ENCODE results near the gene DNAJC6.
"Not testable (repeated sequence)": the region's sequence is repeated elsewhere in the genome, so short reads cannot be mapped to it uniquely, and the experiment has no call there.

The DNAJC6 gene

DNA sequence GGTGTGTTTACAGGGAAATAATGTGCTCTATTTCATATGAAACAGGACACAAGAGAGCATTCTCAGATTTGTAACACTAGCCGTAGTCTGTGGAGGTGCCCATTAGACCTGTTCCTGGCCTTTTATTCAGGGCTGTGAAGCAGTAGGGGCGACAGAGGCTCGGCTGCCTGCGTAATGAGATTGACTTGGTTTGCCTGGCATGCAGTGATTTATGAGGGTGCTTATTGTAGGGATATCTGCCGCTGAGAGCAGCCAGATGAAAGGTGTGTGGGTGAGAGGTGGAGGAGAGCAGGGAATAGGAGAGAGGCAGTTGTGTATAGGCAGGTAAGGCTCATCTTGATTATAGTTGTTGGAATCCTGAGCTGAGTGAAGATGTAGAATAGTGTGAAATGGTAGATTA lies 51.3 kb downstream of the DNAJC6 start:
- no peak for DNase-seq

DNA sequence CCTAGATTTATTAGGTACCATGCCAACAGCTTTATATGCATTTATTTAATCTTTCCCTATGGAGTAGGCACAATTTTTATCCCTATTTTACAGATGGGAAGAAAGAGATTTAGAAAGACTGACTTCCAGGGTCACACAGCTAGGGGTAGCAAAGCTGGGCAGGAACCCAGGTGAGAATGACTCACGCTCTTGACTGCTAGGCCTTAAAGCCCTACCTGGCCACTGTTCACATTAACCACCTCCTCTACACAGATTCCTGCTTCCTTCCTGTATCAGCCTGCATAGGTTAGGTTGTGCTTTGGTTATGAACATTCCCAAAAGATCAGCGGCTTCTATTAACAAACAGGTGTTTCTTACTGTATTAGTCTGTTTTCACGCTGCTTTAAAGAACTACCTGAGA lies 53.2 kb downstream of the DNAJC6 start:
- no peak for DNase-seq

DNA sequence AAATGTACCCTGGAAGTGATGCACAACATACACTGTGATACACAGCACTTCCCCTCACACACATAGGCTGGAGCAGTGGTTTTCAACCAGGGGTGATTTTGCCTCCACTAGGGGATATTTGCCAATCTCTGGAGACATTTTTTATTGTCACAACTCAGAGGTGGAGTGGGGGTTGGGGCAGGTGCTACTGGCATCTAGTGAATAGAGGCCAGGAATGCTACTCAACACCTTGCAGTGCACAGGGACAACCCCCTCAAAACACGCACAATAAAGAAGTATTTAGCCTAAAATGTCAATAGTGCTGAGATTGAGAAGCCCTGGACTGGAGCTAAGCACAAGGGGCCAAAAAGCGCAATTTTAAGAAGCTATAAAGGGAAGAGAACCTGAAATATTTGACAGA lies 54.1 kb downstream of the DNAJC6 start:
- DNase-seq, result no peak

DNA sequence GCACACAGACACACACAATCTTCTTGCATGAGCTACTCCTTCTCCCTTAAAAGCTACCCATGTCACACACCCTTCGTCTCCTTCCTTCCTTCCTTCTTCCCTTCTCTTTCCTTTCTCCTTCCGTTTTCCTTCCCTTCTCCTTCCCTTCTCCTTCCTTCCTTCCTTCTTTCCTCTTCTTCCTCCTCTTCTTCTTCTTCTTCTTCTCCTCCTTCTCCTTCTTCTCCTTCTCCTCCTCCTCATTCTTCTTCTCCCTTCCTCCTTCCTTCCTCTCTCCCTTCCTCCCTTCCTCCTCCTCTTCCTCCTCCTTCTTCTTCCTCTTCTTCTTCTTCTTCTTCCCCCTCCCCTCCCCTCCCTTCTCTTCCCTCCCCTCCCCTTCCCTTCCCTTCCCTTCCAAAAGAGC lies 59.1 kb downstream of the DNAJC6 start:
- DNase-seq, result no peak

DNA sequence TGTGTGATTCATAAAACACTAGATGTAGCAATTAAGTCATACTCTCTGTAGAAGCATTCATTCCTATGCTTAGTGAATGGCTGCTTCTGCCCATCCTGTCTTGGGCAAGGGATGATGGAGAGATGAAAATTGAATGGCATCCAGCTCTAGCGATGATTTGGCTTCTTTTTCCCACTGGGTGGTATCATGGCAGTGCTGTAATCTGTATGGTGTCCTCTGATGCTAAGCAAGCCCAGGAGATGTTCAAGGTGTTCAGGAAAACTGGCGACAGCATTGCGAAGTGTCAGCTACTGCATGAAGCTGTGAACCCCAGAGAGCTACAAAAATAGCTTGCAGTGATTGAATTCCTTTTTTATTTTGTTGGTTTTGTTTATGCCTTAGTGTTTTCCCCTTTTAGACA lies 62.2 kb downstream of the DNAJC6 start:
- no peak for DNase-seq

DNA sequence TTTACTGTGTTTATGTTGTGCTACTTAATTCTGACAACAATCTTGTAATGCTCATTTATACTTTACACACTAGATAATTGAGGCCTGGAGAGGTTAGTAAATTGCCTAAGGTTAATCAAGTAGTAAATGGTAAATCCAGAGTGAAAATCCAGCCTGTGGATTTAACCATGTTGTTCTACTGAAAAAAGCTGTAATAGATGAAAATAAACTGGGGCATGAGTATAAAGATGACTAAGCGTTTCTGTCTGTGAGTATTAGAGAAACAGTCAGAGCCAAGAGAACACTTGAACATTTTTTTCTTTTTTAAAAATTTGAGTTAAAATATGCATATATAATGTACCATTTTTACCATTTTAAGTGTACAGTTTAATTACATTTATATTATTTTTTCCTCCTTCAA lies 63.2 kb downstream of the DNAJC6 start:
- no peak for DNase-seq

DNA sequence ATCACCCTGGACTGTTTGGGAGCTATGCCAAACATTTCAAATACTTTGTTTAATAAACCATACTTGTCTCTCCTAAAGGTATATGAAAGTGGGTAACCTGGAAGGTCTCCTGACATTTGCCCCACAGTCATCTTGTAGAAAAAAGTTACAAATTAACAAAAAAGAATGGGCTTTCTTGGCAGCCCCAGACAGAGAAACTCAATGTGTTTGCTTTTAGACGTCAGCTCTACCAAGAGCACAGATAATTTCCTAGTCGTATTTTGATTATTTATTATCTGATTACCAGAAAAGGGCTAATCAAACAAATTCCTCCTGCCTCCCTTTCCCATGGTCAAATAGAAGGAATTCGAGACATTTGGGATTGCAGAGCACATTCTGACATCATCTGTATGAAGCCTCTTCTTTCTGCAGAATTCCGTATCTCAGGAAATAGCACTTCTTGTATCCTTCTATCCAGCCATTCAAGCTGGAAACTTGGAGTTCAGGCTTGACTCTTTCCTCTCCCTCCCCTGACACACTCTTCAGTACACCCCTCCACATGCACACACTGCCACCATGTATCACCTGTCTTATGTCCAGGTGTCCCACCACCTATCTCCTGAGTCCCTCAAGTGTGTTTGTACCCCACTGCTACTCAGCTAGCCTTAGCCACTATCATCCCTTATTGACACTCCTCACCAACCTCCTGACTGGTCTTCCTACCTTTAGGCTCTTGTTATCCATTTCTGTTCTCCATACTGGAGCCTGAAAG lies 68.3 kb downstream of the DNAJC6 start:
- no peak for DNase-seq

DNA sequence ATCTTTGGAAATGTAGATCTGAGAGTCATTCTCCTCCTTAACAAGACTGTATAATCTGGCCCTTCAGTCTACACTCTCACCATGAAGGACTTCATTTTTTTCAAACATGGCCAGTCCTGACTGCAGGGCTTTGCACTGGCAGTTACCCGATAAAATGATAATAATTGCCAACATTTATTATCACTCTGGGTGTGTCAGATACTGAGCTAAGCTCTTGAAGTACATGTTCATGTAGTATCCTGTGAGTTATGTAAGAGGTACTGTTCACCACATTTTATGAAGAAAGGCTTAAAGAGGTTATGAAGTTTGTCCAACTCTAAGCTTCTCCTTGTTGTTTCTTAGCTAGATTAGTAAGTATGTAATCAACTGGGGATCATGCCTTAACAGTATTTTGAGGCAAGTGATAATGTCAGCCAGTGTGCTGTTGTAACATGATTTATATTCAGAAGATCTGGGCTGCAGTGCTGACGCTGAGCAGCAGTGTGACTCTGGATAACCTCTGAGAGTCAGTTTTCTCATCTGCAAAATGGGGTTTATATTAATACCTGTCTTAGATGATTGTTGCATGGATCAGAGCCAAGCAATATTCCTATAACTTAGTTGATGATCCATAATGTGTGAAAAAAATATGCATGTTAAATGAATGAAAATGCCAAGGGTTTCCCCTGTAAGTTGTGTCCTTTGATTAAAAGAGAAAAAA lies 69.1 kb downstream of the DNAJC6 start:
- DNase-seq, result no peak

DNA sequence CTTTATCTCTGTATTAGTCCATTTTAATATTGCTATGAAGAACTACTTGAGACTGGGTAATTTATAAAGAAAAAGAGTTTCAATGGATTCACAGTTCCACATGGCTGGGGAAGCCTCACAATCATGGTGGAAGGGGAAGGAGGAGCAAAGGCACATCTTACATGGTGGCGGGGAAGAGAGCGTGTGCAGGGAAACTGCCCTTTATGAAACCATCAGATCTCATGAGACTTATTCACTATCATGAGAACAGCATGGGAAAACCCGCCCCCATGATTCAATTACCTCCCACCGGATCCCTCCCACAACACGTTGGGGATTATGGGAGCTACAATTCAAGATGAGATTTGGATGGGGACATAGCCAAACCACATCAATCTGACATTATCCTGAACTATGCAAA lies 75.1 kb downstream of the DNAJC6 start:
- DNase-seq, result not testable (repeated sequence)

DNA sequence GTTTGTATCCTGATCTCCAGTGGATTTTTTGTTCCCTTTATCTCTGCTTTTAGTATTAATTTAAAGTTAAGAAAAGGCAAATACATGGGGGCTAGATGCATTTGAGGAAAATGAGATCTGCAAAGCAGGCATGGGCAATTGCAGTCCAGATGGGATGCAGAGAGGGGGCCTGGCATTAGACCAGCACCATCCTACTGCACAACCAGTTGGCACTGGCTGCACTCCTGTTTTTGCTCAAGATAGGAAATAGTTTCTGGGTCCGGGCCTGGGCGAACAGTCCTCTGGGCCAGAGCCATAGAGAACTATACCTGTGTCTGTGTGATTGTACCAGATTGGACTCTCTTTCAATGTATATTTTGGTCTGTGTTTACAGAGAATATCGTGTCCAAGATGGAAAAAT lies 77.1 kb downstream of the DNAJC6 start:
- DNase-seq, result no peak

DNA sequence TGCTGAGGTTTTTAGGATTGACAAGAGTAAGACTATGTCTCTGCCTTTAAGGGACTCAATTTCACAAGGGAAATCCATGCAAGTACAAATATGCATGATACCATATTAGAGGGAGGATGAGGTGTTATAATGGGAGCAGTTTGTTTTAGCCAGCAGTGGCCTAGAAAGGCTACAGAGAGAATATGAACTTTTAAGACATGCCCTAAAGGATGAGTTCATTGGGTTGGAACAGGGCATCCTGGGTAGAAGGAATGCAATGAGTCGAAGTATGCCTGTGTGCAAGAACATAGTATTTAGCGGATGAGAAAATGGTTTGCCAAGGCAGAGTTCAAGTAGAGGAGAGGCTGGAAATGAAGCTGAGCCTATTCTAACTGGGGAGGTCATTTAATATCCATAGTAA lies 78.5 kb downstream of the DNAJC6 start:
- DNase-seq, result no peak

DNA sequence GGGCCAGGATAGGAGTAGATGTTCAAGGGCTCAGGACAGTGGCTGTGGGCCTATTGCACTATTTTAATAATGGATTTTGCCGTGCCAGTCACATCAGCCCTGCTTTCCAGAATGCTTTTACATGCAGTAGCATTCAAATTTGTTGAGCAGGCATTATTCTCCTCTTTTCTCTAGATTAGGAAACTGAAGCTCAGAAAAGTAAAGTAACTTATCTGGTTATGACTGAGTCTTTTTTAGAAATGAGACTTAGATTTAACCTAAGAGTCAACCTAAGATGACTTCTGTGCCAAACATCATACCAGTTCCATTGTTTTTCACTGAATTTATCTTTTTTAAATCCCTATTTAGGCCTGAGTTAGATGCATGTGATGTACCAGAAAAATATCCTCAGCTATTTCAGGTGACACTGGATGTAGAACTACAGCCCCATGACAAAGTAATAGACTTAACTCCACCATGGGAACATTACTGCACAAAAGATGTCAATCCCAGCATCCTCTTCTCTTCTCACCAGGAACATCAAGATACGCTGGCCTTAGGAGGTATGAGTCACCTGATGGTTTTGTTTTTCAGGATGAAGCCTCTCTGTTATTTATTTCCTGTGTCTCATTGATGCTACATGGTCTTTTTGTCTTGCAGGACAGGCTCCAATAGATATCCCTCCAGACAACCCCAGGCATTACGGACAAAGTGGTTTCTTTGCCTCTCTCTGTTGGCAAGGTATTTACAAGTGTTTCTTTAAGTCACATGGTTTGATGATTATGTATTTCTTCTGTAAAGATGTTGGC lies 79.8 kb downstream of the DNAJC6 start:
- DNase-seq, result no peak

DNA sequence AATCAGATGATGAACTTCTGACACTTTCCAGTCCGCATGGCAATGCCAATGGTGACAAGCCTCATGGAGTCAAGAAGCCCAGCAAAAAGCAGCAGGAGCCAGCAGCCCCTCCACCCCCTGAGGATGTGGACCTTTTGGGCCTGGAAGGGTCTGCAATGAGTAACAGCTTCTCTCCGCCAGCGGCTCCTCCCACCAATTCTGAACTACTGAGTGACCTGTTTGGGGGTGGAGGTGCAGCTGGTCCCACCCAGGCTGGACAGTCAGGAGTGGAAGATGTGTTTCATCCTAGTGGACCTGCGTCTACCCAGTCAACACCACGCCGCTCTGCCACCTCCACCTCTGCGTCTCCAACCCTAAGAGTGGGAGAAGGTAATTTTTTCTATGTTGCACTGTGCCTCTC lies 83.2 kb downstream of the DNAJC6 start:
- DNase-seq, result no peak

DNA sequence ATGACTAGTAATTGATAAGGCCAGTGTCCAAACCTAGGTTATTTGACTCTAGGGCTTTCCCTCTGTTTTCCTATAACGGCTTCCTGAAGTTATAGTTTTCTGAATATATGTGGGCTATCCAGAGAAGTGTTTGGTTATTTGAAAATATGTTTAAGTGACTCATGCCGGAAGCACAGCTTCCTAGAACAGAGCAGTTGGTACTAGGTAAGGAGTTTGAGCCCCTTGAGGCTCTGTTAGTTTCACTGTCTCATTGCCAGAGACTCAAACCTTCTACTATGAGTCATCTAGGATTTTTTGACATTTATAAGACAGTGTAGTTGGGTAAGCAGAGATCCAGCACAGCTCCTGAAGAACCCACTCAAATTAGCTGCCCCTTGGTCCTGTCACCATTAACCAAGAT lies 84.0 kb downstream of the DNAJC6 start:
- no peak for DNase-seq

DNA sequence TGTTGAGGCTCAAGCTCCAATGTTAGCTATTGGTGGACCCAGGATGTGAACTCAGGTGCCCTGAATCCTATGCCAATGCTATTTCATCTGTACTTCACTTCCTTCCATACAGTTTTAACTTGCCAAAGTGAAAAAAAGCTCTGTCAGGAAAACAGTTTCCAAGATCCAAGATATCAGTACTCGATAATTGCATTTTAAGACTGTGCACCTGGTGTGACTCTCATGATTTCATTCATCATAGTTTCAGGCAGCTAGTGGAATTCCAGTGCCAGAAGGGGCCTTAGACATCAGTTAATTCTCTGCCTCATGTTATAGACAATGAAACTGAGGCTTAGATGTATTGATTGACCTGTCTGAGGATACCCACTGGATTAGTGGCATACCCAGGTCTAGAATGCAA lies 84.6 kb downstream of the DNAJC6 start:
- no peak for DNase-seq

DNA sequence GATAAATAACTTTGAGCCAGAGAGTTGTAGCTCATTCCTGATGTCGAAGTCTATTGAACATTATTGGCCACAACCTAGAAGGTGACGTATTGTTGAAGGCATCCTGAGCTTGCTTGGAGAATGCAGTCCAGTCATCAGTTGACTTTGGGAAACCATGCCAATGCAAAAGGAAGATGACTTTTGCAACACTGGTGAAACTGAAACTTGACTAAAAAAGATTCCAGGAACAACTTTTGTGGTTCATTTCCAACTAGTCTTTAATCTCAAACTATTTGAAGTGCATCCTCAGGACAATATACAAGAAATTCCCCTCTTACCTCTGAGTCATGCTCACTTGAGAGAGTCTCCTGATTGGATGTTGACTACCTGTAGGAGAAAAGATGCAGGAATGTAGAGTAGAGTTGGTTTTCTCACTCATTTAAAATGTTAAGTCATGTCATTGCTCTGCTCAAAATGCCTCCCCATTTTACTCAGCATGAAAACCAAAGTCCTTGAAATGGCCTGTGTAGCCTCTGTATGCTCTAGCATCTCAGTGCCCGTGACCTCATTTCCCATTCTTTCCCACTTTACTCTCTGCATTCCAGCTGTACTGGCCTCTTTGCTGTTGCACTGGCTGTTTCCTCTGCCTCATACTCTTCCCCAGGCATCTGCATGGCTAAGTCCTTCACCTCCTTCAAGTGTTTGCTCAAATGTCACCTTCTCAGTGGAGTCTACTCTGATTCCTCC lies 86.7 kb downstream of the DNAJC6 start:
- DNase-seq, result no peak

DNA sequence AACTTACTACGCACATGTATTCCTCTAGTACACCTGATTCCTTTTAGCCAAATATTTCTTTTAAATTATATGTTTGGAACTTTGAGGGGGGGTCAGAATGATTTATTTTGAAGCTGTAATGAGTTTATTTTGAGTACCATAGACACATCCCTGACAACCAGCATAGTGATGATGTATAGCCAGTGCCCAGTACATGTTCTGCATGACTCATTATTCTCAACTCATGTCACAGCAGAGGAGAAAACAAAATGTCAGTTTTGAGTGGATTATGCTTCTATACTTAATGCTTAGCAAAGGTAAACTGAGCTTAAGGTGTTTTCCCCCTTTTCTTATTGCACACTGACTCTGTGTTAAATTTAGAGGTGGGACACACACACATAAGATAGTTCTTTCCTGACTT lies 88.7 kb downstream of the DNAJC6 start:
- no peak for DNase-seq

DNA sequence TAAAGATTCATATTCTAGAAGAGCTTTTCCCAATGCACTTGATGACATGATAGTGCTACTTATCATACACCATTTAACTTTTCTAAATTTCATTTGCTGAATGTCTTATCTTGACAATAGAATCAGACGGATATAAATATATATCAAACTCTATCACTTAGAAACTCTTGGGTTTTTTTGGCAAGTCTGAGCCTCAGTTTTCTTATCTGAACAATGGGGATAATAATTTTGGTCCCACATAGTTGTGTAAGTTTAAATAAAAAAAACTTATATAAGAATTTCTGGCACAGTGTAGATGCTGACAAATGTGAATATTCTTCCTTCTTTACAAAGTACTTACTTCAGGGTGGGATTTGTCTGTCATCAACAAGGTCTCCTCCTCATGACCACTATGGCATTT lies 89.7 kb downstream of the DNAJC6 start:
- DNase-seq, result no peak

DNA sequence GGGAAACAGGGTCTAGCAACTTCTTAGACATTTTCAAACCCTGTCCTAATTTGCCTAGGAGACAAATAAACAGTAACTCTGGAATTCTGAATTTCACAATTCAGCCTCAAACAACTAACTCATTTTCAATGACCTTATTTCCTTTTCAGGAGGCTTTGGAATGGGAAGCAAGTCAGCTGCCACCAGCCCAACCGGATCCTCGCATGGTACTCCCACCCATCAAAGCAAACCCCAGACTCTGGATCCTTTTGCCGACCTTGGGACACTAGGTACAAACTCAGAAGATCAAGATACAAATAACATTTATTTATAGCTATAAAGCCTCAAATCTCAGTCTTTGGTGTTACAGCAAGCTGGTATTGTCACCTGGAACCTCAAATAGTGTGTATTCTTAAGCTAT lies 92.3 kb downstream of the DNAJC6 start:
- no peak for DNase-seq

DNA sequence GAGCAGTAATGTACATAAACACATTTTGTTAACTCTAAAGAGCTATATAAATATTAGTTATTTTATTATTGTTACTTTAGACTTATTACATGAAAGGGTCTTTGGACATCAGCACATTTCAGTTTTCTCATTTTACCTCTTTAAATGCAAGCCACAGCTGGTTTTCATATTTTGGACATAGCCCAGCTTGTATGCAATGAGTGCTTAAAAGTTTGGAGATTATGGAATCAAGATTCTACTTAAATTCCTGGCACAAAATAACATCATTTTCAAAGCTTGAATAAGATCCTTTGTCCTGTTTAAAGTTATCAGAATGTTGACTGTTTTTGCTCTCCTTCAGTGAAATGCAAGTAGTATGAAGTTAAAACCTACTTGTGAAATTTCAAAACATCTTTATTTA lies 95.6 kb downstream of the DNAJC6 start:
- no peak for DNase-seq

DNA sequence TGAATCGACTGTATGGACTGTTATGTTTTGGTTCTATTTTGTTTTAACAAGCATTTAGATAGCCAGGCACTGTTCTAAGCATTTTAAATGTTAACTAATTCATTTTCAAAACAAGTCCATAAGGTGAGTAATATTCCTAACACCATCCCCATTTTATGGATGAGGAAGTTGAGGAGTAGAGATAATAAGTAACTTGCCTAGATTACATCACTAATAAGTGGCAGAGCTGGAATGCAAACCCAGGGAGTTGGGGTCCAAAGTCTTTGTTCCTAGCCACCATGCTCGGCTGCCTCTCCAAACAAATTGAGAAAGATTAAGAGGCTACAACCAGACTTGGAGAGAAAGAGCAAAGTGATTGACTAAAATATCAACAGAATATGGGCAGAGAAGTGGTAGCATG lies 98.5 kb downstream of the DNAJC6 start:
- DNase-seq, result no peak

DNA sequence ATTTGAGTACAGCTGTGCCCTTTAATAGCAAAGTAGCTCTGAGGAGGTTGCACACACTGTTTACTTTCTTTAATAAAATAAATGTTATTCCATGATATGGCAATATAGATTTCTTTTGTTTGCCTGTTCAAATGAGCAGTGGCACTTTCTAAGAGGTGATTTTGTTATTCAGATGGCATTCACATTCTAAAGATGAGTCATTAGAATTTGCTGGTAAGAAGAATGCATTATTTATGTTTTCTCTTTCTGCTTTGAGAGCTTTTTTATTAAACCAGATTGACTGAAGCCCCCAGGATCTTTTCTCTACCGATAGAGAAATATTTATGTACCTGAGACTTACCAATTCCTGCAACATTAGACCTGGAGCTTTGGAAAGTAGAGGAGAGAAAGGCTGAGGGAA lies 100.0 kb downstream of the DNAJC6 start:
- no peak for DNase-seq

DNA sequence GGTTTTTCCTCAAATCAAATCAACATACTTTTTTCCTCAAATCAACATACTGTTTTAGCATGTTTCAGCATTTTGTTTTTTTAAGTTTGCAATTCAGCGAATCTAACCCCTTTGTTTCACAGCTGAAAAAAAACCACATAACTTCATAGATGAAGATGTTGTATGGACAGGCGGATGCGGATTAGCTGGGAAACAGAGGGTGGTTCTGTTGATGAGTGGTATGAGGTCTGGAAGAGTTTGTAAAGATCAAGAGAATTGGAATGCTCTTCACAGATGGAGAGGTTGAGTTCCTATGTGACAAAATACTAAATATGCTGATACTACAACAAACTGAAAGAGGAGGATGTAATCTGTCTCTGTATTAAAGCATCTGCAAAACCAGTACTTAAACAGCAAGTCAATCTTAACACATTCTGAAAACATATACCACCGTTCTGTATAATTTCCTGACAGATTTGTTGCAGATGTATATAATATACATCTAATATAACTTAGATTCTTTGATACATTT lies 100.5 kb downstream of the DNAJC6 start:
- no peak for DNase-seq

All from left hindlimb (tissue), 1 donor.